OCI-M2 (cell line): ENCODE data around the gene SH3BP1.

Experiments
- DNase-seq: peaks from one replicate; lab custom pipeline; 2025; ENCODE audit not compliant: unreplicated experiment; lab: John Stamatoyannopoulos, UW

The SH3BP1 gene

DNA sequence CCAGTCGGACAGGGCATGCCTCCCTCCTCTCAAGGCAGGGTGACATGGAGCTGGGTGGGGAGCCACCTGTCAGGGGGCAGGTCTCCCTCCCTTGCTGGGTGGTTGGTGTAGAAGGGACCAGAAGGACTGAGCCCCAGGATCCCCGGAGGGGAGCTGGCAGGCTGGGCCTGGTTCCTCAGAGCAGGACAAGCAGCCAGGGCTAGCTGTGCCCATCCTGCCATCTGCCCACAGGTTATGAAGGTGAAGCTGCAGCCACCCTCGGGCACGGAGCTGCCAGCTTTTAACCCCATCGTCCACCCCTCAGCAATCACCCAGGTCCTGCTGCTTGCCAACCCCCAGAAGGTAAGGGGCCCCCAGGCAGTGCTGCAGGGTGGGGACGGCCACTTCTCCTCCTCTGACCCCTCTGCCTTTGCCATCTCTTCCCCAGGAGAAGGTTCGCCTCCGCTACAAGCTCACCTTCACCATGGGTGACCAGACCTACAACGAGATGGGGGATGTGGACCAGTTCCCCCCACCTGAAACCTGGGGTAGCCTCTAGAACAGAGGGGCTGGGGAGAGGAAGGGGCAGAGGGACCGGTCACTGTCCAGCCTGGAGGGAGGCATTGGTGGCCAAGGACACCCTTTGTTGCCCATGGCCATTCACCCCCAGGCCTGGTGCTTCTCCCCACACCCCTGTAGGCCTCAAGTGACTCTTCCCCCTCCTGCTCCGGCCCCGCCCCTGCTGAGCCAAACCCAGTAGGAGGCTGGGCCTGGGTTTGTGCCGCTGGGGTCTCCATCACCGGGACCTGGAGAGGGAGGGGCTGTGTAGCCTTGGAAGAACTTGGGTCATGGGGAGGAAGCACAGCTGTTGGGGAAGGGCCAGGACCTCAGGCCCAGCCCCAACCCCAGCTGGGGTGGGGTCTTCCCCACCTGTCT, 7.0 kb upstream of the SH3BP1 start:
- DNase-seq, result no peak

- DNase-seq, result no peak
These were observed 6.3 kb upstream of the SH3BP1 start for GRCh38 chr22:37633089-37633624.

- DNase-seq, result peak; percentile 94
These were observed 5.6 kb upstream of the SH3BP1 start for GRCh38 chr22:37633625-37634416.

DNA sequence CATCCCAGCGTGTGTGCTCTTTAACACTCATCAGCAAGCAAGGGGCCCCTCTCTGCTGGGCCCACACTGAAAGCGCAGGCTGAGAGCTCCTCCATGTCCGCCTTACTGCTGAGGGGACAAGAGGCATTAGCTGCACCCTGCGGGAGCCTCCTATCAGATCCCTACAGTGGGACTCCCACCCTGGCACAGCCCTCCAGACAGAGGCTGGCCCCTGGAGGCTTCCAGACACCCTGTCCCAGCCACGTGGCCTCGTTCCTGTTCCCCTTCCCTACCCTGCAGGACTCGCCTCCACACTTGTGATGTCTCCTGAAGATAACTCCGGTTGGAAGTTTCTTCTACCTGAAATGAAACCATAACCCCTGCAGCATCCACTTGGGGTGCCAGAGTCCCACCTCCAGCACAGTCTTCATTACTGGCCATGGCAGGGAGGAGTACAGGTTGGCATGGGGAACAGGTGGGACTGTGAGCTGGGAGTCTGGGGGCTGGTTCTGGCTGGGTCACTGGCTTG, 5.0 kb upstream of the SH3BP1 start:
- no peak for DNase-seq

GRCh38 chr22:37635157-37635556, 4.3 kb upstream of the SH3BP1 start:
- no peak for DNase-seq

DNA sequence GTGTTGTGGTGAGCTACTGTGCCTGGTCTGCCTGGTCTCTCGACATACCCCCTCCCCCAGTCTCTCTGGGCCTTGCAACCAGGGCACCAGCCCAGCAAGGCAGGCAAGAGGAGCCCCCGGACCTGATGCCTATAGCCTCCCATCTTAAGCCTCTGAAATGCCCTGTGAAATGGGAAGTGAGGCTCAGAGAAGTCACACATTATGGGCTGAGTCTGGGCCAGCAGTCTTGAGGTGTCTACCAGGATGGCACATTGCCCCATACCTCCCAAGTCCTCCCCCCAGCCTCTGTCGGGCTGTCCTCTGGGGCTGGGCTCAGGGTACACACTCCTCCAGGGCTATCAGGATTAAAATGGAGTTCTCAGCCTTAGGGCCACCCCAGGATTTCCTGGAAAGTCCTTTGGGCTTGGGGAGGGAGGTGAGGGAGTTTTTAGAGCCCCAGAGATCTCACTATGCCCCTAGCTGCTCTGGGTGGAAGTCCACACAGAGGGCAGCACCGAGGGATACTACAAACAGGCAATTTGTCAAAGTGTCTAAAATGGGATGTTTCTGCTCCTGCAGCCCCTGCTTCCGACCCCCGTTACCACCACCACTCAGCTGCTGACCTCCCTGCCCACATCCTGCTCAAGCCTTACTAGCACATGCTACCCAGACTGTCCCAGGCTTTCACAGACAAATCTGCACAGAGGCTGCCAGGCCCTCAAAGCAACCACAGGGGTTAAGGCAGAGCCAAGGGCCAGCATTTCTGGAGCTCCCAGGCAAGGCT, 3.1 kb upstream of the SH3BP1 start:
- DNase-seq, result no peak

DNA sequence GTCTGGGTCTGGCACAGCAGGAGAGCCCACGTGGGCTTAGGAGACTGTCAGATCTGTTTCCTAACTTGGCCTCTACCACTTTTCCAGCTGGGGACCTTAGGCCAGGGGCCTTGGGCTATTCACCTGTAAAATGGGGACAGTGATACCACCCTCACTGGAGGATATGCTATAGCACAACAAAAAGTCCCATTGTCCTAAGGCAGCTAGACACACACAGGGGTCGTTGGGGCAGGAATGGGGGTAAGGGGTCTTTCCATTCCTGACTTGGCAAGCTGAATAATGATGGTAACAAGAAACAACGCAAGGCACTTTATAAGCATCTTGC, 2.6 kb upstream of the SH3BP1 start:
- DNase-seq, result no peak

GRCh38 chr22:37638391-37639069, 939 bp upstream of the SH3BP1 start:
- no peak for DNase-seq

DNA sequence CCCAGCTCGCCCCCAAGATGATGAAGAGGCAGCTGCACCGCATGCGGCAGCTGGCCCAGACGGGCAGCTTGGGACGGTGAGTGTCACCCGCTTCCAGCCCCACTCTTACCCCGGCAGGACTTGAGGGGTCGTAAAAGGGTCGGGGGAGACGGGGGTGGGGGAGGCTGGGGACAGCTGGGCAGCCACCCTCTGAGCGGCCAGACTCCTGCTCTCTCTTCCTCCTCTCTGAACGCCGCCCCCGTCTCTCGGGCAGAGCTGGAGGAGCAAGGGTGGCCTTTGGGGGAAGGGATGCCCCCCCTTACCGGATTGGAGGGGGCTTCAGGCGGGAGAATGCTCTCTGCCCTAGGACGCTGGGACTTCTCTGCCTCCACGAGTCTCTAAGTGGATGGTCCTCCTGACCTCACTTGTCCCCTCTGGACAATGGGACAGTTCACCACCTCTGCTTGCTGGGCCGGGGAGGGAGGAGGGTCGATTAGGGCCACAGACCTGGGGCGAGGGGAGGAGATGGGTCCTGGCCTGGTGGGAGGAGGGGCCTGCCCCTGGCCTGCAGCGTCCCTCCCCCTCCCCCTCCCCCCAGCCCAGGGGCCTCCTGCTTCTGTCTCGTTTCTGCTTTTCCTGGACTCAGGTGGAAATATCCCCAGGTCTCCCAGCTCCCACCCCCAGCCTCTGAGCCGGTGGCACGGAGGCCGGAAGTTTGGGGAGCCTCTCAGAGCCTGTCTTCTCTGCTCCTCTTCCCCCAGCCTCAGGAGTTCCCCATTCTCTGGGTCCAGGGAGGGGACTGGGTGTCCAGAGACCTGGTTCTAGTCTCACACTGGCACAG, 512 bp downstream of the SH3BP1 start:
- no peak for DNase-seq

DNA sequence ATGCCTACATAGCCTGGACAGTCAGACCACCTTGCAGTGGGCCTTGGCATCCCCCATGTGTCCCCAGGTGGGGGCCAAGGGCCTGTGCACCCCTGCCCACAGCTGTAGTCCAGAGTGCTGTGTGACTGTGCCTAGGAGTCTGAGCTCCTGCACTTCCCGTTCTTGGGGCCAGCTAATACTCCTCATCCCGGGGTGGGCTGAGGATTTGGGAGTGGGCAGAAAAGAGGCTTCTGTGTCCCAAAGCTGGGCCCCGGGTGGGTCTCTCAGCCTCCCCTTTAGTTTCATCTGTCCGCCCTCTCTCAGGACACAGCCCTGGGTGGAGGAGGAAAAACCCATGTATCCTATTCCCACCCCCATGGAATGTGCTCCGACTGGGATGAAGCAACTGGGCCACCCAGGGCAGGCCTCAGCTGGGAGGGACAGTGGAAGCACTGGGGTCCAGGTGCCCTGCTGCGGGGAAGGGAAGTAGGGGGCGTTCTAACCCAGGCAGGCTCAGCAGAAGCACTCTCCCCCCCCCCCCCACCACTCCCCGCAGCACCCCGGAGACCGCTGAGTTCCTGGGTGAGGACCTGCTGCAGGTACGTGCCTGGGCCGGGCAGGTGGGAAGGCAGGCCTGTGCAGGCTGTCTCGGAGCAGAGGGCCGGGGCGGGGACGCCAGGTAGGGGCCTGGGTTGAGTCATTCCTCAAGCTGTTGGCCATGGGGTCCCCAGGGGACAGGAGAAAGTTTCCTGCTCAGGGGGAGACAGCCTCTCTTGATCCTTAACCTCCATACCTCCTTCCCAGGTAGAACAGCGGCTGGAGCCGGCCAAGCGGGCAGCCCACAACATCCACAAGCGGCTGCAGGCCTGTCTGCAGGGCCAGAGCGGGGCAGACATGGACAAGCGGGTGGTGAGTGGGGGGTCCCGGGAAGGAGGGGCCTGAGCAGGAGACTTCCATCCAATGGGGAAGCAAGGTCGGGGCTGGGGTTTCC, 1.4 kb downstream of the SH3BP1 start:
- no peak for DNase-seq

DNA sequence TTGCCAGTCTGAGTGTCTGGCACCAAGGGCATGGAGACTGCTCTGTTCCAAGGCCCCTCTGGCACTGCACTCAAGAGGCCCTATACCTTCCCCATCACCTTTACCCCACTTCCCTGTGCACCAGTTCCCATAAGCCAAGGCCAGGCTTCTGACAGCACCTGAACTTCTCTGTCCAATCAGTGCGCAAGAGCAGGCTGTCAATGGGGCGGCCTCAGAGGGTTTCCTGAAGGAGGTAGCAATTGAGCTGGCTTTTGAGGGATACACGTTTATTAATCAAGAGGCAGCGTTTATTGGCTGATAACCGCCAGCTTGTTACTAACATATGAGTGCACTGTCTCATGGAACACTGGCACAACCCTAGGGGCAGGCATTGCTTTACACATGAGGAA, 2.1 kb downstream of the SH3BP1 start:
- no peak for DNase-seq

DNA sequence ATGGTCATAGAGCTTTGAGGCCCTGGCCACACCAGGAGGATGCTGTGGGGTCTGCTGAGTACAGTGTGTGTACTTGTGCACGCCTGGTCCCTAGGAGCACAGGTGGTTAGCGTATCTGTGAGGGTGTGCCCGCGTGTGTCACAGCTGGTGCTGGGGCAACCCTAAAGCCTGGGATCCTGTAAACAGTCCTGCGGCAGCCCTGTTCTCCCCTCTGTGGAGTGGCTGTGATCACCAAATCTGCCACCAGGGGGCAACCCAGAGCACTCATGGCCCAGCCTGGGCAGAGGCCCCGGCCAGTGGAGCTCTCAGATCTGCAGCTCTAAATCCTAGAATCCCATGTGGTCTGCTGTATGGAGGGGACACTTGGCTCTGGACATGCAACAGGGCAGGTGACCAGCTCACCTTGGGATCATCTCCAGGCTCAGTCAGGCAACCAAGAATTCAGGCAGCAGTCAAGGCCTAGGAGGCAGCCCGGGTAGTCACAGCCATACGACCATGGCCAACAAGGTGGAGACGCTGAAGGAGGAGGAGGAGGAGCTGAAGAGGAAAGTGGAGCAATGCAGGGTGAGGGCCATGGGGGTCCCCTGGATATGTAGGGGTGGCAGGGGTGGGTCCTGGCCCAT, 3.9 kb downstream of the SH3BP1 start:
- DNase-seq, result no peak

GRCh38 chr22:37647317-37647716, 7.8 kb downstream of the SH3BP1 start:
- DNase-seq, result no peak

- no peak for DNase-seq
These were observed 8.5 kb downstream of the SH3BP1 start for GRCh38 chr22:37647928-37648327.

GRCh38 chr22:37650463-37651136, 11.1 kb downstream of the SH3BP1 start:
- DNase-seq, result no peak

- DNase-seq, result no peak
These were observed 15.2 kb downstream of the SH3BP1 start for GRCh38 chr22:37654563-37655251.

DNA sequence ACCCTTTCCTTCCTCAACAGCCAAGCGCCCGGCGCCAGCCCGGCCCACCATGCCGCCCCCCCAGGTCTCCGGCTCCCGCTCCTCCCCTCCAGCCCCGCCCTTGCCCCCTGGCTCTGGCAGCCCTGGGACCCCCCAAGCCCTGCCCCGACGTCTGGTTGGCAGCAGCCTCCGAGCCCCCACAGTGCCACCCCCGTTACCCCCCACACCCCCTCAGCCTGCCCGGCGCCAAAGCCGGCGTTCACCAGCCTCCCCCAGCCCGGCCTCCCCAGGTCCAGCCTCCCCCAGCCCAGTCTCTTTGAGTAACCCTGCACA, 15.7 kb downstream of the SH3BP1 start:
- no peak for DNase-seq
